Activated naive CD8-positive, alpha-beta T cell treated with anti-CD3 and anti-CD28 coated beads for 36 hours (primary cell): ENCODE measurements around the gene HLA-DQA1. TPM values are rescaled to one million over a fixed set of nuclear protein-coding genes. Genes with fewer than 3 reads are reported as not detected.

Experiments
- DNase-seq: peaks from one replicate; pipeline ENCODE4 v3.0.0; 2021
- H3K27ac Mint-ChIP-seq: one replicate; pipeline ENCODE4 v1.8.0; 2022; ENCODE audit warnings: mild to moderate bottlenecking, moderate library complexity, mixed read lengths
- H3K27me3 Mint-ChIP-seq: one replicate; pipeline ENCODE4 v1.8.0; 2022; ENCODE audit warnings: mild to moderate bottlenecking, mixed read lengths
- H3K36me3 Mint-ChIP-seq: one replicate; pipeline ENCODE4 v1.8.0; 2021; ENCODE audit warnings: mild to moderate bottlenecking, mixed read lengths
- H3K4me1 Mint-ChIP-seq: one replicate; pipeline ENCODE4 v1.8.0; 2021; ENCODE audit warnings: mixed read lengths
- H3K4me3 Mint-ChIP-seq: one replicate; pipeline ENCODE4 v1.8.0; 2022; ENCODE audit warnings: mild to moderate bottlenecking, moderate library complexity, mixed read lengths
- H3K9me3 Mint-ChIP-seq: one replicate; pipeline ENCODE4 v1.8.0; 2022; ENCODE audit warnings: mixed read lengths
- total RNA-seq, 2 experiments: library from RNA; stranded (reverse); gene quantifications; one replicate each; pipeline ENCODE4 v1.2.3, GENCODE V29; 2021

HLA-DQA1 gene
- total RNA-seq, 2 experiments from 2014 or later: 4.4 to 5.3 TPM

GRCh38 chr6:32689531-32690501 lies 52.6 kb downstream of the HLA-DQA1 start:
- no peak overlapping the region for H3K27ac Mint-ChIP-seq
- peaks cover under 1% of the 10 kb centered on the region for H3K9me3 Mint-ChIP-seq
- no peak overlapping the region for H3K4me3 Mint-ChIP-seq
- H3K27me3 Mint-ChIP-seq: peaks cover 24% of the 10 kb centered on the region
- no peak for DNase-seq
- H3K4me1 Mint-ChIP-seq: peaks cover 26% of the 10 kb centered on the region
- peaks cover 2% of the 10 kb centered on the region for H3K36me3 Mint-ChIP-seq

- peak overlapping the region; percentile 23 for H3K27ac Mint-ChIP-seq
Observed at GRCh38 chr6:32692019-32692418, 54.8 kb downstream of the HLA-DQA1 start.

More at GRCh38 chr6:32692019-32692418, 54.8 kb downstream of the HLA-DQA1 start:
- peaks cover 2% of the 10 kb centered on the region for H3K9me3 Mint-ChIP-seq
- peak; percentile 63 for DNase-seq
- H3K4me1 Mint-ChIP-seq: peaks cover 11% of the 10 kb centered on the region
- H3K4me3 Mint-ChIP-seq: no peak overlapping the region
- no peaks in the 10 kb centered on the region for H3K36me3 Mint-ChIP-seq
- H3K27me3 Mint-ChIP-seq: peaks cover 32% of the 10 kb centered on the region

Other genes with a start within 250 kb of the HLA-DQA1 start
- gene BTNL2, start 230.2 kb upstream of the HLA-DQA1 start, total RNA-seq: not detected
- gene HLA-DRA, start 197.5 kb upstream of the HLA-DQA1 start, total RNA-seq: 10 to 100 TPM in 1 of 2 experiments, 1 to 10 TPM in 1; 9.8 to 12.2 TPM
- gene HLA-DRB5, start 107.1 kb upstream of the HLA-DQA1 start, total RNA-seq: under 1 TPM; 0.28 to 0.52 TPM
- gene HLA-DRB1, start 47.6 kb upstream of the HLA-DQA1 start, total RNA-seq: 1 to 10 TPM; 4.2 to 5.1 TPM
- gene HLA-DQB1, start 29.3 kb downstream of the HLA-DQA1 start, total RNA-seq: 10 to 100 TPM; 13.9 to 17.5 TPM
- under 1 TPM; 0.45 to 0.46 TPM for gene HLA-DQA2, start 104.0 kb downstream of the HLA-DQA1 start, total RNA-seq
- under 1 TPM in 1 of 2 experiments, not detected in 1; 0.54 TPM for gene HLA-DQB2, start 126.1 kb downstream of the HLA-DQA1 start, total RNA-seq
- 1 to 10 TPM; 1.9 to 2.1 TPM for gene HLA-DOB, start 179.6 kb downstream of the HLA-DQA1 start, total RNA-seq
- gene TAP2, start 201.3 kb downstream of the HLA-DQA1 start, total RNA-seq: 100 to 1,000 TPM; 216 to 226 TPM
- gene PSMB8, start 206.6 kb downstream of the HLA-DQA1 start, total RNA-seq: 100 to 1,000 TPM; 385 to 393 TPM
- 100 to 1,000 TPM; 337 to 356 TPM for gene TAP1, start 216.3 kb downstream of the HLA-DQA1 start, total RNA-seq
- gene PSMB9, start 216.8 kb downstream of the HLA-DQA1 start, total RNA-seq: 100 to 1,000 TPM; 315 to 316 TPM